Activated naive CD4-positive, alpha-beta T cell treated with anti-CD3 and anti-CD28 coated beads, Interleukin-2, amount 50 U/mL, for 16 hours (primary cell): ENCODE data around the gene MYO18A.

Experiments used
- DNase-seq: peaks from one replicate; pipeline ENCODE4 v3.0.0-alpha.2; 2020

The MYO18A gene

GRCh38 chr17:29120433-29120832, 59.8 kb downstream of the MYO18A start:
- no peak for DNase-seq

- DNase-seq: no peak
Observed at GRCh38 chr17:29119265-29119664, 60.9 kb downstream of the MYO18A start.

GRCh38 chr17:29116804-29117753, 63.1 kb downstream of the MYO18A start:
- peak; percentile 80 for DNase-seq

GRCh38 chr17:29115961-29116803, 64.0 kb downstream of the MYO18A start:
- DNase-seq: peak; percentile 52

- no peak for DNase-seq
Observed at GRCh38 chr17:29115435-29115834, 64.8 kb downstream of the MYO18A start.

GRCh38 chr17:29114141-29114540, 66.1 kb downstream of the MYO18A start:
- DNase-seq: no peak

- DNase-seq: no peak
Observed at GRCh38 chr17:29113334-29113733, 66.9 kb downstream of the MYO18A start.

GRCh38 chr17:29112771-29113295, 67.4 kb downstream of the MYO18A start:
- DNase-seq: no peak

- DNase-seq: peak; percentile 80
Observed at GRCh38 chr17:29111816-29112499, 68.2 kb downstream of the MYO18A start.

GRCh38 chr17:29110372-29110757, 69.8 kb downstream of the MYO18A start:
- no peak for DNase-seq

- DNase-seq: no peak
Observed at GRCh38 chr17:29109477-29110371, 70.5 kb downstream of the MYO18A start.

- no peak for DNase-seq
Observed at GRCh38 chr17:29108823-29109476, 71.2 kb downstream of the MYO18A start.

GRCh38 chr17:29107933-29108822, 72.0 kb downstream of the MYO18A start:
- DNase-seq: no peak

- DNase-seq: no peak
Observed at GRCh38 chr17:29107084-29107483, 73.1 kb downstream of the MYO18A start.

GRCh38 chr17:29103341-29103740, 76.9 kb downstream of the MYO18A start:
- DNase-seq: no peak

- DNase-seq: no peak
Observed at GRCh38 chr17:29102741-29103181, 77.4 kb downstream of the MYO18A start.

- no peak for DNase-seq
Observed at GRCh38 chr17:29102046-29102445, 78.2 kb downstream of the MYO18A start.

- no peak for DNase-seq
Observed at GRCh38 chr17:29100296-29100695, 79.9 kb downstream of the MYO18A start.

GRCh38 chr17:29099527-29099926, 80.7 kb downstream of the MYO18A start:
- no peak for DNase-seq

GRCh38 chr17:29096094-29096493, 84.1 kb downstream of the MYO18A start:
- no peak for DNase-seq
